ENCODE data around the gene PDHX.

DNA sequence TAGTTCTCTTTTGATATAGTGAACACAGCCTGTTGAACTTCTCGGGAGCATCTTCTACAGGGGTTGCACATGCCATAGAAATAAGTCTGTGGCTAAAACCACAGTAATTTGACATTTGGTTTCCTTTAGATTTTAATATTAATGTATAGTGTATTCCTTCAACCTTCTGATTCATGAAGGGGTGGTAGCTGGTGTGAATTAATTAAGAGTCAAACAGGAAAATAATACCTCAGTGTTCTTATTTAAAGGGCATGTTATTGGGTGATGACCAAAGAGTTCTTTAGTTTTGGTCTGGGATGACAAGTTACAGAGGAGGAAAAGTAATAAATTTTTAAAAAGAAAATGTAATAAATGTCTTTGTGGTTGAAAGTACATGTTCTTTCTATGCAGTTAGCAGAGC is 86.8 kb downstream of the PDHX start:
- TF ChIP-seq, protein P1, sequence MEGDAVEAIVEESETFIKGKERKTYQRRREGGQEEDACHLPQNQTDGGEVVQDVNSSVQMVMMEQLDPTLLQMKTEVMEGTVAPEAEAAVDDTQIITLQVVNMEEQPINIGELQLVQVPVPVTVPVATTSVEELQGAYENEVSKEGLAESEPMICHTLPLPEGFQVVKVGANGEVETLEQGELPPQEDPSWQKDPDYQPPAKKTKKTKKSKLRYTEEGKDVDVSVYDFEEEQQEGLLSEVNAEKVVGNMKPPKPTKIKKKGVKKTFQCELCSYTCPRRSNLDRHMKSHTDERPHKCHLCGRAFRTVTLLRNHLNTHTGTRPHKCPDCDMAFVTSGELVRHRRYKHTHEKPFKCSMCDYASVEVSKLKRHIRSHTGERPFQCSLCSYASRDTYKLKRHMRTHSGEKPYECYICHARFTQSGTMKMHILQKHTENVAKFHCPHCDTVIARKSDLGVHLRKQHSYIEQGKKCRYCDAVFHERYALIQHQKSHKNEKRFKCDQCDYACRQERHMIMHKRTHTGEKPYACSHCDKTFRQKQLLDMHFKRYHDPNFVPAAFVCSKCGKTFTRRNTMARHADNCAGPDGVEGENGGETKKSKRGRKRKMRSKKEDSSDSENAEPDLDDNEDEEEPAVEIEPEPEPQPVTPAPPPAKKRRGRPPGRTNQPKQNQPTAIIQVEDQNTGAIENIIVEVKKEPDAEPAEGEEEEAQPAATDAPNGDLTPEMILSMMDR (IDR thresholded peaks at IDR 0.05; ENCODE audit: low read length): no peak
- TF ChIP-seq EZH2 (optimal IDR thresholded peaks at IDR 0.05; ENCODE audit: low read depth, low read length) (no peak), EZH2phosphoT487 (IDR thresholded peaks at IDR 0.05; ENCODE audit: low read length) (no peak)
